GM18870 (cell line): ENCODE results near the gene MARCHF7.
"Not testable (repeated sequence)": the region's sequence is repeated elsewhere in the genome, so short reads cannot be mapped to it uniquely, and the experiment has no call there.

Experiments
- ATAC-seq: cut with Tn5 transposase; IDR thresholded peaks from one replicate; pipeline ENCODE4 v1.9.1; 2021; ENCODE audit warnings: moderate library complexity; ENCODE audit not compliant: unreplicated experiment

Gene MARCHF7

GRCh38 chr2:159716409-159716808 lies 4.1 kb downstream of the MARCHF7 start:
- ATAC-seq = not testable (repeated sequence)

- ATAC-seq = no peak
Measured at GRCh38 chr2:159716857-159717256, 4.6 kb downstream of the MARCHF7 start.

GRCh38 chr2:159720676-159721075 lies 8.4 kb downstream of the MARCHF7 start:
- ATAC-seq = no peak

GRCh38 chr2:159722580-159722979 lies 10.3 kb downstream of the MARCHF7 start:
- no peak for ATAC-seq

- not testable (repeated sequence) for ATAC-seq
Measured at GRCh38 chr2:159724795-159725572, 12.7 kb downstream of the MARCHF7 start.

- no peak for ATAC-seq
Measured at GRCh38 chr2:159725713-159726112, 13.4 kb downstream of the MARCHF7 start.

GRCh38 chr2:159728629-159729028 lies 16.3 kb downstream of the MARCHF7 start:
- ATAC-seq = no peak

GRCh38 chr2:159735648-159736047 lies 23.3 kb downstream of the MARCHF7 start:
- no peak for ATAC-seq

GRCh38 chr2:159736048-159736447 lies 23.7 kb downstream of the MARCHF7 start:
- no peak for ATAC-seq

- no peak for ATAC-seq
Measured at GRCh38 chr2:159737292-159737916, 25.1 kb downstream of the MARCHF7 start.

GRCh38 chr2:159737917-159738296 lies 25.6 kb downstream of the MARCHF7 start:
- no peak for ATAC-seq

- ATAC-seq = no peak
Measured at GRCh38 chr2:159738509-159739390, 26.4 kb downstream of the MARCHF7 start.

- ATAC-seq = no peak
Measured at GRCh38 chr2:159742846-159743245, 30.5 kb downstream of the MARCHF7 start.

GRCh38 chr2:159744363-159744762 lies 32.1 kb downstream of the MARCHF7 start:
- ATAC-seq = no peak

- ATAC-seq = not testable (repeated sequence)
Measured at GRCh38 chr2:159745237-159745636, 32.9 kb downstream of the MARCHF7 start.

GRCh38 chr2:159748089-159748488 lies 35.8 kb downstream of the MARCHF7 start:
- no peak for ATAC-seq

- ATAC-seq = no peak
Measured at GRCh38 chr2:159750873-159751272, 38.6 kb downstream of the MARCHF7 start.

- no peak for ATAC-seq
Measured at GRCh38 chr2:159753797-159754196, 41.5 kb downstream of the MARCHF7 start.

GRCh38 chr2:159755014-159755413 lies 42.7 kb downstream of the MARCHF7 start:
- no peak for ATAC-seq

GRCh38 chr2:159755788-159756187 lies 43.5 kb downstream of the MARCHF7 start:
- ATAC-seq = no peak

GRCh38 chr2:159758239-159758638 lies 45.9 kb downstream of the MARCHF7 start:
- ATAC-seq = no peak

- no peak for ATAC-seq
Measured at GRCh38 chr2:159758686-159759085, 46.4 kb downstream of the MARCHF7 start.
